Central memory CD8-positive, alpha-beta T cell (primary cell): ENCODE measurements around the gene ACBD3.

Experiments used
- ATAC-seq: fragments of 150-1000 bp; cut with Tn5 transposase; replicated peaks from 2 replicates; pipeline ENCODE4 v1.10.0; 2022; ENCODE audit warnings: mild to moderate bottlenecking, moderate FRiP score, moderate number of reproducible peaks; ENCODE audit not compliant: poor library complexity, severe bottlenecking; ENCODE audit errors: extremely low read depth
- DNase-seq, 2 donors: peaks; one replicate each; pipeline ENCODE4 v3.0.0; 2021; ENCODE audit warnings: low spot score in 2 of 2
- H3K27ac Mint-ChIP-seq: one replicate; pipeline ENCODE4 v1.8.0; 2022; ENCODE audit warnings: low read depth, mild to moderate bottlenecking, moderate library complexity, mixed read lengths
- H3K27me3 Mint-ChIP-seq: one replicate; pipeline ENCODE4 v1.8.0; 2022; ENCODE audit warnings: mixed read lengths
- H3K36me3 Mint-ChIP-seq: one replicate; pipeline ENCODE4 v1.8.0; 2022; ENCODE audit warnings: mild to moderate bottlenecking, moderate library complexity, mixed read lengths; ENCODE audit not compliant: insufficient read depth
- H3K4me1 Mint-ChIP-seq: one replicate; pipeline ENCODE4 v1.8.0; 2022; ENCODE audit warnings: mixed read lengths
- H3K4me3 Mint-ChIP-seq: one replicate; pipeline ENCODE4 v1.8.0; 2022; ENCODE audit warnings: mild to moderate bottlenecking, moderate library complexity, mixed read lengths
- H3K9me3 Mint-ChIP-seq: one replicate; pipeline ENCODE4 v1.8.0; 2022; ENCODE audit warnings: mixed read lengths

ACBD3 gene

DNA sequence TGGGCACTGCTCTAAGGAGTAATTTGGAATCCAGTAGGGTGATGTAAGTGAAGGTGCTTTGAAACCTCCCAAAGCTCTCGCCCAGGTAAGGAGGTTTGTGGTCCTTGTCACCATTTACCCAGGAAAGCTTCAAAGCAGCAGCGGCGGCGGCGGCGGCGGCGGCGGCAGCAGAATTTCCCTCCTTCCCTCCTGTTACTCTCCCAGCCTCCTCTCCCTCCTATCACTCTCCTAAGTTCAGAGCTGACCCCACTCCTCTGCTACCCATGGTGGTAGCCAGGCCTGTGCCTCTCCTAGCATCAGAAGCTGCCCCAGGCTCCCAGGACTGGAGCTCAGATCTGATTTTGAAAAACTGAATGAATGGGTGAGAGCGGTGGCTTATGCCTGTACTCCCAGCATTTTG, 60.7 kb downstream of the ACBD3 start:
- Mint-ChIP-seq H3K36me3 (peaks cover 7% of the 10 kb centered on the region), H3K27ac (no peak overlapping the region)

DNA sequence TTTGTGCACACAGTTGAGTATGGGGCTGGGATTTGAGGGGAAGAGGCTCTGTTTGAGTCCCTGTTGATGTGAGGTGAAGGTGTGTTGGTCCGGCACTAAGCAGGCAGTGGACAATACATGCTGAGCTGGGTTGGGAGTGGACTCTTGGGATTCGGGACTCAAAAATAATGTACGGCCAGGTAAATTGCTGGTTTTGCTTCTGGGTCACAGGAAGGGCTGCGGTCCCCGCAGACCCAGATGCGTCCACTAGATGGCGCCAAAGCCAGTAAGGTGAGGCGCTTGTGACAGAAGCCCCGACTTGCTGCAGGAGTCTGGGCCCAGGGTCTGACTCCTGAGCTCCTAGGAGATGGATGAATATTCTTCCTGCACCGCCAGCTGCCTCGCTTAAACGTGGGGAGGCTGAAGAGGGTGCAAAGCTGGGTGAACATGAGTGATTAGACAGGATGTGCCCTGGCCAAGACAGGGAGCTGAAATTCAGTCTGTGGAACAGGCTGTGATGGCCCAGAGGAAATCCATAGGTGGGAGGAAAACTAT, 61.4 kb downstream of the ACBD3 start:
- no peak overlapping the region for H3K27ac Mint-ChIP-seq

More for the DNA sequence above, 60.7 kb downstream of the ACBD3 start:
- ATAC-seq (no peak), DNase-seq (no peak)
- no peak overlapping the region for H3K4me3 Mint-ChIP-seq
- H3K4me1 Mint-ChIP-seq = peaks cover 39% of the 10 kb centered on the region
- no peaks in the 10 kb centered on the region for H3K27me3 Mint-ChIP-seq
- no peaks in the 10 kb centered on the region for H3K9me3 Mint-ChIP-seq

GRCh38 chr1:226123591-226124471, 62.7 kb downstream of the ACBD3 start:
- H3K4me1 Mint-ChIP-seq = peaks cover 40% of the 10 kb centered on the region
- DNase-seq = no peak
- H3K9me3 Mint-ChIP-seq = no peaks in the 10 kb centered on the region
- no peak for ATAC-seq
- H3K4me3 Mint-ChIP-seq = peak overlapping the region; percentile 75
- H3K27ac Mint-ChIP-seq = no peak overlapping the region
- no peaks in the 10 kb centered on the region for H3K27me3 Mint-ChIP-seq
- peaks cover 7% of the 10 kb centered on the region for H3K36me3 Mint-ChIP-seq

More for the DNA sequence above, 61.4 kb downstream of the ACBD3 start:
- H3K27me3 Mint-ChIP-seq = no peaks in the 10 kb centered on the region
- H3K9me3 Mint-ChIP-seq = no peaks in the 10 kb centered on the region
- H3K4me3 Mint-ChIP-seq = no peak overlapping the region
- DNase-seq = peak; percentile 73 to 87
- peak; percentile 20 for ATAC-seq
- H3K36me3 Mint-ChIP-seq = peaks cover 7% of the 10 kb centered on the region
- H3K4me1 Mint-ChIP-seq = peaks cover 40% of the 10 kb centered on the region

GRCh38 chr1:226123212-226123560, 63.4 kb downstream of the ACBD3 start:
- Mint-ChIP-seq H3K4me1 (peaks cover 40% of the 10 kb centered on the region), H3K4me3 (peak overlapping the region; percentile 75), H3K36me3 (peaks cover 7% of the 10 kb centered on the region), H3K9me3 (no peaks in the 10 kb centered on the region), H3K27me3 (no peaks in the 10 kb centered on the region), H3K27ac (peak overlapping the region; percentile 56)
- DNase-seq (no peak), ATAC-seq (no peak)

DNA sequence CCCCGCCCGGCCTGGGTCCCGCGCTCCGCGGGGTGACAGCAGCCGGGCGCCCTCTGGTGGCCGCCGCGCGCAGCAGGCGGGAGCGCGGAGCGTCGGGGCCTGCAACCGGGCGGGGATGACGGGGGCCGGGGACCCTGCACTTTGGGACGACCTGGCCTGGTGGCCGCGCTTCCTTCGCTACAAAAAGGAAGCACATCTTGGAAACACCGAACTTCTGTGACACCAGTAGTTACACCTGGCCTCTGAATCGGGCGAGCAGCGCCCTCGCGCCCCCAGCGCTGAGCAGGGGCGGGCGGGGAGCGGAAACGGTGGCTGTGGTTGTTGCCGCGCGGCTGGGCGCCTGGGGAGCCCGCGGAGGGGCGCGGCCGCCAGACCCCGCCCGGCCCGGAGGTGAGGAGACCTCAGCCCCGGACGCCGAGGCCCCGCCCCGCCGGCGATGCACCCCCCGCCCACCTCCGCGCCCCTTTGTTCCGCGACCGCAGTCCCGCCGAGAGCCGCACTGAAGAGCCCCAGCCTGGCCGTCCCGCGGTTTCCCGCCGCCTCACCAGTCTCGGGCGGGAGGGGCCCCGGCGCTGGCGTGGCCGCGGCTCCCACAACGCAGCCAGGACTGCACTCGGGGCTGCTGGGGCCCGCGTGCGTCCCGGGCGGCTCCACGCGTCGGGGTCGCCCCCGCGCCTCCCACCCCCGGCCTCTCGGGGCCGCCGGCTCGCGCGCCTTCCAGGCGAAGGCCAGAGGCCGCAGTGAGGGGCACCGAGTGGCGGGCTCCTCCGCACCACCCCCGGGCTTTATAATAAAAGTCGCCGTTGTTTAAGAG, 64.7 kb downstream of the ACBD3 start:
- peak; percentile 62 to 63 for DNase-seq

GRCh38 chr1:226121049-226121586, 65.4 kb downstream of the ACBD3 start:
- H3K36me3 Mint-ChIP-seq = peaks cover 7% of the 10 kb centered on the region
- H3K4me3 Mint-ChIP-seq = peak overlapping the region; percentile 75
- DNase-seq (peak; percentile 19 to 28), ATAC-seq (no peak)
- peak overlapping the region; percentile 51 for H3K27ac Mint-ChIP-seq
- no peaks in the 10 kb centered on the region for H3K9me3 Mint-ChIP-seq
- H3K4me1 Mint-ChIP-seq = peaks cover 31% of the 10 kb centered on the region
- H3K27me3 Mint-ChIP-seq = no peaks in the 10 kb centered on the region

More for the DNA sequence above, 64.7 kb downstream of the ACBD3 start:
- H3K36me3 Mint-ChIP-seq = peaks cover 7% of the 10 kb centered on the region
- peak; percentile 63 for ATAC-seq
- no peaks in the 10 kb centered on the region for H3K27me3 Mint-ChIP-seq
- peak overlapping the region; percentile 56 for H3K27ac Mint-ChIP-seq
- H3K4me3 Mint-ChIP-seq = peak overlapping the region; percentile 75
- H3K4me1 Mint-ChIP-seq = peaks cover 31% of the 10 kb centered on the region
- H3K9me3 Mint-ChIP-seq = no peaks in the 10 kb centered on the region

DNA sequence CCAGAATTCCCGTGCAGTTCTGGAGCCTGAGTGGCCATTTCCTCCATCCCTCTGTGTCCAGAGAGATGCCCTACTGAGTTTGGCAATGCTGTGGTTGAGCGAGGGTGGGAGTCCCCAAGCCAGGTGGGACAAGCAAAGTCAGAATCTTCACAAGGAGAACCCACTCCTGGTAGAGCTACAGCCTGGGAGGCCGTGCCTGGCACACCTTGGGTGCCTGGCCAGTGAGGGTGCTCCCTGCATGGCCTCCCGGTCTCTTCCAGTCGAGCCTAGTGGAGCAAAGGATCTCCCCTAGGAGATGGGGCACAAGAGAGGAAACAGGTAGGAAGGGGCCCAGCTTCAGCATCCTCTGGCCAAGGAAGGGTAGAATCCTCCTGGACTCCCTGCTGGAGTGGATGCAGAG, 66.1 kb downstream of the ACBD3 start:
- Mint-ChIP-seq H3K27me3 (no peaks in the 10 kb centered on the region), H3K27ac (no peak overlapping the region), H3K36me3 (peaks cover 7% of the 10 kb centered on the region), H3K4me1 (peaks cover 30% of the 10 kb centered on the region), H3K9me3 (no peaks in the 10 kb centered on the region), H3K4me3 (peak overlapping the region; percentile 75)
- ATAC-seq (no peak), DNase-seq (no peak)

DNA sequence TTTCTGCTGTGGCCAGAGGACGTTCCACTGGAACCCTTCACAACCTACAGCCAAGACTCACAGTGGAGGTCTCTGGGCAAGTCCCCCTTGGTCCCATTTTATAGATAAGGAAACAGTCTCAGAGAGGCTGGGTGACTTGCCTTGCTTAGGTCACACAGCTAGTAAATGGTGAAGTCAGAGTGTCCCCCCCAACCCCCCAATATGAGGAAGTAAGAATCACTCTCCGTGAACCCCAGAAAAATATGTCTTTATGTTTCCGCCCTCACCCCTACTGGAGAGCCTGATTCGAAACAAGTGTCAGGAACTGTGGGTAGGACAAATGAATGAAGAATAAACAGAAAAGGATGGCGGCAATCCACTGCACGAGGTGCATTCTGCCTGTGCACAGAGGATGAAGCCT, 67.4 kb downstream of the ACBD3 start:
- Mint-ChIP-seq H3K4me3 (no peak overlapping the region), H3K4me1 (peaks cover 20% of the 10 kb centered on the region), H3K27ac (no peak overlapping the region), H3K36me3 (peaks cover 5% of the 10 kb centered on the region), H3K27me3 (no peaks in the 10 kb centered on the region), H3K9me3 (no peaks in the 10 kb centered on the region)
- DNase-seq (no peak), ATAC-seq (no peak)

- Mint-ChIP-seq H3K9me3 (no peaks in the 10 kb centered on the region), H3K4me3 (no peak overlapping the region), H3K27me3 (no peaks in the 10 kb centered on the region), H3K27ac (no peak overlapping the region), H3K4me1 (peaks cover 12% of the 10 kb centered on the region), H3K36me3 (peaks cover 5% of the 10 kb centered on the region)
- ATAC-seq = no peak
- no peak for DNase-seq
Measured at GRCh38 chr1:226118357-226118756, 68.2 kb downstream of the ACBD3 start.

GRCh38 chr1:226117330-226117729, 69.2 kb downstream of the ACBD3 start:
- ATAC-seq (no peak), DNase-seq (no peak)
- Mint-ChIP-seq H3K27ac (no peak overlapping the region), H3K9me3 (no peaks in the 10 kb centered on the region), H3K27me3 (no peaks in the 10 kb centered on the region), H3K36me3 (peaks cover 2% of the 10 kb centered on the region), H3K4me3 (no peak overlapping the region), H3K4me1 (peaks cover 5% of the 10 kb centered on the region)

DNA sequence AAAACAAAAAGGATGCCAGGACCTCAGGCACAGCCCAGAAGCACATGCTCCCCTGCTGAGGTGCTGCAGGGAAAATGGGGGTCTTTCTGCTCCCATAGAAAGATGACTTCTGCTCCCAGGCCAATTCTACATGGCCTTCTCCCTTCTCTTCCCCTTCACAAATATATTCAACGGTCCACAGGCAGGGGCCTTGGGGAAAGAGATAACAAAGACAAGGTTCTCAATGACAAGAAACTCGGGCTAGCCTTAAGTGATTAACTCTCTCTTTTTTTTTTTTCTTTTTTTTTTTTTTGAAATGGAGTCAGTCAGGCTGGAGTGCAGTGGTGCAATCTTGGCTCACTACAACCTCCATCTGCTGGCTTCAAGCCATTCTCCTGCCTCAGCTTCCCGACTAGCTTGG, 69.9 kb downstream of the ACBD3 start:
- H3K9me3 Mint-ChIP-seq = no peaks in the 10 kb centered on the region
- no peak for DNase-seq
- H3K4me3 Mint-ChIP-seq = no peak overlapping the region
- ATAC-seq = no peak
- peaks cover 5% of the 10 kb centered on the region for H3K4me1 Mint-ChIP-seq
- no peaks in the 10 kb centered on the region for H3K27me3 Mint-ChIP-seq
- H3K27ac Mint-ChIP-seq = no peak overlapping the region
- H3K36me3 Mint-ChIP-seq = peaks cover 4% of the 10 kb centered on the region

DNA sequence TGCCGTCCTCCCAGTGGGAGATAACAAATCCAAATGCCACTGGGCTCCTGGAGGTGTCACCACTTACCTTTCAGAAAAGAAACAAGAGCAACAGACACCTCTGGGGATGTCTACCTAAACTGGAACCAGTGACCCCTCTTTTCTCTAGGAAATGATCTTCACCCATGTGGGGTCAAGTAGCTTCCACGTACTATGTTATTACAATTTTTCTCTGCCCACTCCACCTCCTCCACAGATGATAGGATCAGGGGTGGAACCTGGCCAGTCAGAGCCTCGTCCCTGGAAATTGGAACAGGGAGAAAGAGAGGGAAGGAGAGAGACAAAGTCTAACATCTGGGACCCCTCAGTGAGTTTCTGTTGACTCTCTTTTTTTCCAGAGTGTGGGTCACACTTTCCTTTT, 73.9 kb downstream of the ACBD3 start:
- H3K4me1 Mint-ChIP-seq = peaks cover 18% of the 10 kb centered on the region
- H3K9me3 Mint-ChIP-seq = no peaks in the 10 kb centered on the region
- no peak overlapping the region for H3K27ac Mint-ChIP-seq
- ATAC-seq (no peak), DNase-seq (no peak)
- H3K27me3 Mint-ChIP-seq = no peaks in the 10 kb centered on the region
- peaks cover 2% of the 10 kb centered on the region for H3K36me3 Mint-ChIP-seq
- H3K4me3 Mint-ChIP-seq = no peak overlapping the region
